Right renal cortex interstitium (tissue), 3 donors: ENCODE measurements around the gene ORC2. TPM values are rescaled to one million over a fixed set of nuclear protein-coding genes. Genes with fewer than 3 reads are reported as not detected.
"Not testable (repeated sequence)": the region's sequence is repeated elsewhere in the genome, so short reads cannot be mapped to it uniquely, and the experiment has no call there.

ENCODE experiments used
- DNase-seq, 3 donors: peaks; one replicate each; pipeline ENCODE4 v3.0.0-alpha.2; 2013; ENCODE audit warnings: low read depth in 3 of 3, low spot score in 2 of 3
- polyA plus RNA-seq, 3 donors: library from polyadenylated mRNA; unstranded; fragments of 120-200 nt; gene quantifications; one replicate each; pipeline ENCODE4 v1.2.1, GENCODE V29; 2013; ENCODE audit not compliant: insufficient read length in 3 of 3

The ORC2 gene
- polyA plus RNA-seq, 3 donors: 29.8 to 31.8 (median 31.2) TPM

GRCh38 chr2:200939832-200940231, 23.6 kb downstream of the ORC2 start:
- no peak for DNase-seq

- no peak for DNase-seq
These were observed 32.4 kb downstream of the ORC2 start for GRCh38 chr2:200930947-200931626.

GRCh38 chr2:200929334-200930249, 33.9 kb downstream of the ORC2 start:
- DNase-seq: no peak

GRCh38 chr2:200922439-200922838, 41.0 kb downstream of the ORC2 start:
- DNase-seq: no peak

DNA sequence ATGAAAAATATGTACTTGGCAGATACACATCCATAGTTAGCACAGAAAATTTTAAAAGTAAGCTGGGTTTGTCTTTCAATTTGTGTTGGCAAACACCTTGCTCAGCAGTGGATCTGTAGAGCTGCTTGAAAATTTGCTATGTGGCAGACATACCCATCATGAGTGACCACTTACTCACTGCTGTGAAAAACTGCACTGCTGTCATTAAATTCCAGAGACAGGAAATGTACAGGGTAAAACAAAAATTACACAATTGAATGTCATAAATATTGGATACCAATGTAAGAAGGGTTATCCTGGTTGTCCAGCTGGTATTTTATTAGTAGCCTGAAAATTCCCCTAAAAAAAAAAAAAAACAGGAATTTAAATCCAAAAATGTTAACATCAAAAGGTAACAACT, 49.8 kb downstream of the ORC2 start:
- DNase-seq: no peak

- DNase-seq: no peak
These were observed 53.5 kb downstream of the ORC2 start for GRCh38 chr2:200909958-200910357.

DNA sequence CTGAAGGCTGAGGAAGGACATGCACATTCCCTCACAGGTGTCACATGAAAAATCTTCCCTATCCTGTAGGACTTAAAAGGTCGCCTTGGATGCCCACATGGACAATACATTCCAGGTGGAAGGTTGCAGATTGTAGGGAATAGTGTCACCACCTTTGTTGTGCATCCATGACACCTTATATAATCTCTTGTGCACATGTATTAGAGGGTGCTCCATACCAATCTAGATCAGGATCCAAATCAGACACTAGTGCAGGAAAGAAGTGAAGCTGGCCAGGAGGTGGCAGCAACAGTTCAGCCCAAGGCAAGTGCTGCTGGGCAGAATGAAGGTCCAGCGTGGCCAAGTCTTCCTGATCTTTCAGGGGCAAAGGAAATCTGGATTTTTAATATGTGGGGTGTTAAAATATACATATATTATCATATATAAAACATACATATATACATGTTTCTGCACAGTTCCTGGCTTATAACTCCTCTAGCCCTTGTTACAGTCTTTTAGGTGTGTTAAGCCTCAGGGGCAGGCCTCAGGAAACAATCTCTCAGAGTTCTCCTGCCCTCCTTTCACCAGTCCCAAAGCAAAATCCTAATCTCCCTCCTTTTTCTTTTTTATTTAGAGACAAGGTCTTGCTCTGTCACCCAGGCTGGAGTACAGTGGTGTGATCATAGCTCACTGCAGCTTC, 57.7 kb downstream of the ORC2 start:
- peak; percentile 14 to 33 (median 31) for DNase-seq

- peak; percentile 43 to 58 (median 53) for DNase-seq
These were observed 61.9 kb downstream of the ORC2 start for GRCh38 chr2:200901459-200902072.

GRCh38 chr2:200899482-200899881, 64.0 kb downstream of the ORC2 start:
- DNase-seq: no peak

DNA sequence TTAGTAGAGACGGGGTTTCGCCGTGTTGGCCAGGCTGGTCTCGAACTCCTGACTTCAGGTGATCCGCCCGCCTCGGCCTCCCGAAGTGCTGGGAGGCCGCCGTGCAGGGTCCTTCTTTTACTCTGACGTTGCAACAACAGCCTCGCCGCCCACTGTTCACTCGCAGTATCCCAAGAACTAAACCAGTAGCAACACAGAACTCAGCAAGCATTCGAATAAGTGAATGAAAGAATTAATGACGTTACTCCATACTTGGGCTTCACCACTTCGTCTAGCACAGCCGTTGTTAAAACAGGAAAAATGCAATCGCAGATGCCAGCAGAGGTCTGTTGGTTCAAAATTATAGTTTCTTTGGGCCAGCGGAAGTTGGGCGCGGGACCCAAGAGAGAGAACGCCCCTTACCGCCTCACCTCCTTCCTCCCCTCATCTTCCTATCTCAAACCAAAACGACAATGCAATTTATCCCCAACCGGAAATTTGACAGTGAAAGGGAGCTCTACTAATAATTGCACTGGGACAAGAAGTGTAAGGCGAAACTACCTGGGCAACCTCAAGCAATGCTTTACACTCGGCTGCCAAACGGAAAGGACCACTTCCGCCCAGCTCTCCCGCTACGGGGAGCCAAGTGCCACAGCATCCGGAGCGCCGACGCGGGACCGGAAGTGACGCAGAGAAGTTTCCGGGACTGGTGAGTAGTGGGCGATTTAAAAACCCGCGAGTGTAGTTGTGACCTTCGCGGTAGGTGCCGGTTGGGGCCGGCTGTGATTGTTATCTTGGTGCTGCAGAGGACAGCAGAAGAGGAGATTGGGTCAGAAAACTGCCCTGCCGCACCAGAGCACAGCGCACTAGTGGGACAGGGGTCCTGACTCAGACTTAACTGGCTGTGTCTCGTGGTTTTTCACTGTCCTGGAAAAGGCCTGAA, 74.5 kb downstream of the ORC2 start, which contains the start of the genes NIF3L1 and PPIL3:
Gene NIF3L1 (plus strand): TSS at position 668 of the 922 bp plus-strand sequence. CDS start 2,573 bp downstream, outside the sequence.
Gene PPIL3 (minus strand): TSS at position 374 of the 922 bp plus-strand sequence. CDS start 1,462 bp downstream, outside the sequence.
- peak; percentile 96 to 99 (median 96) for DNase-seq

GRCh38 chr2:200881715-200882249, 81.7 kb downstream of the ORC2 start:
- not testable (repeated sequence) for DNase-seq

DNA sequence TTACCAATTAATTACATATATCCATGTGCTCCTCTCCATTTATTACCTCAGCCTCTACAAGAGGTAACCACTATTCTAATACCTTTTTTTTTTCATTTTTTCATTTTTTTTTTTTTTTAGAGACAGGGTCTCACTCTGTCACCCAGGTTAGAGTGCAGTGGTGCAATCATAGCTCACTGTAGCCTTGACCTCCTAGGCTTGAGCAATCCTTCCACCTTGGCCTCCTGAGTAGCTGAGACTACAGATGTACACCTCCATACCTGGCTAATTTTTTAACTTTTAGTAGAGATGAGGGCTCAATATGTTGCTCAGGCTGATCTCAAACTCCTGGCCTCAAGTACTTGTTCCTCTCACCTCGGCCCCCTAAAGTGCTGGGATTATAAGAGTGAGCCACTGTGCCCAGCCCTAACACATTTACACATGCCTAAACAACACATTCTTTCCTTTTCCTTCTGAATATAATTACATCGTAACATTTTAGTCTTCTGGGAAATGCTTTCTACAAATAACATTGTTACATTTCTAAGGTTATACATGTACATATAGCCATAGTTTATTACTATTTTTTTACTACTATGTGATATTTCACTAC, 85.1 kb downstream of the ORC2 start:
- DNase-seq: no peak

- no peak for DNase-seq
These were observed 86.0 kb downstream of the ORC2 start for GRCh38 chr2:200877443-200877842.

DNA sequence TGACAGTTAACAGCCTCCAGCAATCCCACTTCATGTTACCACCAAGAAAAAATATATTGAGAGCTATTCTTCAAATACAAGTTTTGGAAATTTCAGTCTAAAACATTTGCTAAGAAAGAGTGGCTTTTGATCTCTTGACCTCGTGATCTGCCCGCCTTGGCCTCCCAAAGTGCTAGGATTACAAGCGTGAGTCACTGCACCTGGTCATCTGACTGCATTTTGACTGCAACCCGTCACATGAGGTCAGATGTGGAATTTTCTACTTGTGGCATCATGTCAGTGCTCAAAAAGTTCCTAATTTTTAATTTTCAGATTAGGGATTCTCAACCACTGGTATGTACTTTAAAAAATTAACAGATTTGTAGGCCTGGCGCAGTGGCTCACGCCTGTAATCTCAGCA, 89.9 kb downstream of the ORC2 start:
- no peak for DNase-seq

DNA sequence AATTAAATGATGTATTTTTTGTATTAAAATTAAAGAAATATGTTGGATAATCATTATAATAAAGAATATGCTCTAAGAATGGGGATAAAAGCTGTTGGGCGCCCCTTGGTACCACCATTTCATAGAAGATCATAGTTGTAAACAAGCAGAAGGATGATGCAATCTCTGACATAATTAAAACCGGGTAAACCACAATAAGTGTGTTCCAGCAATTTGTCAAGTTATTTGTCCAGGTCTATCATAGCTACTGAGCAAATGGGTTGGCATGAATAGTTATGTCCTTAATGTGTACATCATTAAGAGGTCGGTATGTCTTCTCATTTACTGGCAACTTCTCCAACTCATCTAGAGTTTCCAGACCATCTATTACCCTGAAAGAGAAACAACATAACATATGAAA, 92.3 kb downstream of the ORC2 start:
- no peak for DNase-seq

DNA sequence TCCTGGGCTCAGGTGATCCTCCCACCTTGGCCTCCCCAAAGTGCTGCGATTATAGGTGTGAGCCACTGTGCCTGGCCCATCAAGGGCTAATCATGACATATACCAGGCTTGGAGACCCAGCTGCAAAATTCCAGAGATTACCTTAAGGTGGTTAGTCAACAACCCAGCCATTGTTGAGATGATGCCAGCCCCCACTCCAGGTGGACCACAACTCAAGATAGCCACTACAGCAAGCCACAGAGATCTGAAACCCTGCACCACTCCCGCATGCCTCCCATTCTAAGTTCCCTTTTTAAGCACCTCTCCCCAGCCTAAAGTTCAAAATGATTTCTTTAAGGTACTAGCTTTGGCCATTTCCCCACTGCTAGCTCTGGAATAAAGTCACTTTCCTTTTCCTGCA, 94.4 kb downstream of the ORC2 start:
- no peak for DNase-seq

- peak; percentile 87 to 93 (median 91) for DNase-seq
These were observed 99.1 kb downstream of the ORC2 start, which contains the start of gene CLK1 for GRCh38 chr2:200864176-200865034. Gene CLK1, minus strand, starts transcription at chr2:200864658. Its CDS starts 2,796 bp downstream, at chr2:200861862.

DNA sequence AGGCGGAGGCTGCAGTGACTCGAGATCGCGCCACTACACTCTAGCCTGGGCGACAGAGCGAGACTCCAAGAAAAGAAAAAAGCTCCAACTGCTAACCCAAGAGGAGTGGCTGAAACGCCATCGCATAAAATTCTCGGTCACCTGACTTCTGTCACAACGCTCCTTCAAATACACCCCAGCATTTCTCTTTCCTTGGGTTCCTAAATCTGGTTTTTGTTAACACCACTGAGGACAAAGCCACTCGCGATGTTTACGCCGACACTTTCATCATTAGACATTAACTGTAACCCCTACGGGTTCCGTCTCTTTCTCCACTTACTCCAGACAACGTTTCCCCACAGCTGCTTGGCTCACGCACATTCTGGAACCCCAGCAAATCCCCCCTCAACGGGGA, 99.7 kb downstream of the ORC2 start:
- DNase-seq: peak in 2 of 3 donors; percentile 44 to 64
